ENCODE data around the gene MB21D2.
A peak's percentile ranks its signal among the peaks of the same experiment; 100 is the strongest.

DNA sequence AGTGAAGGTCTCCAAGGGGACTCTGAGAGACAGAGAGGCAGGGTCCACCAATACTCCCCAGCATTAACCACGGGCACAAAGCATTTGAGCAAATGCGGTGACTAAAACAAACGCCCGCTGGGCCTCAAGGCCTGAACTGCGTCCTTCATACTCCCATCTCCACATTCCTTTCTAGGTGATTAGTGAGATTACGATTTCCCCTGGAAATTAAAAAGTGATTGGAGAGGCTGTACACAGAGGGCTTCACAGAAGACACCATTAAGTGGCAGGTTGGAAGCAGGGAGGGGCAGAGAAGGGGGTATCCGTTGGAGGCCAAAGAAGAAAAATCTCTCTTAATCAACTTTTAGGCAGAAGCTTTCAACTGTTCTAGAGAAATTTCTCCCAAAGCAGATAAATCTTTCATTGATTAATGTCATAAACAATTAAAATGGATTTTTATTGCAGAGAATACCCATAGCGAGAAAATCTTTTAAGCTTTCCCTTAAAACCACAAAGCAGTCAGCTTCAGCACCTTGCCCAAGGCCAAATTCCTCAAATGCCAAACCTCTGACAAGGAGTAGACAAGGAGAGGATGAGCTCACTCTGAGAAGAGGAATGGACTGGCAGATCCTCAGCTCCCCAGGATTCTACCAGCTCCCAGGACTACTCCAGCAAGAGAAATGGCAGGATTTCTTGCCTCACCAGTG lies 38.2 kb downstream of the MB21D2 start:
- TF ChIP-seq EZH2 (IDR thresholded peaks at IDR 0.05) (no peak), POLR2A (IDR thresholded peaks at IDR 0.05; ENCODE audit: borderline replicate concordance, extremely low read depth, insufficient read depth, insufficient read length) (no peak), EZH2phosphoT487 (IDR thresholded peaks at IDR 0.05; ENCODE audit: borderline replicate concordance) (no peak), CEBPB (IDR thresholded peaks at IDR 0.05; ENCODE audit: low read depth) (peak; percentile 62), FOSL1 (IDR thresholded peaks at IDR 0.05; ENCODE audit: low read depth) (peak; percentile 77), SIN3A (IDR thresholded peaks at IDR 0.05; ENCODE audit: low read depth) (0 out of 2 replicates have a peak, but pooled peaks have one; percentile 21)
- TF ChIP-seq, protein P1, sequence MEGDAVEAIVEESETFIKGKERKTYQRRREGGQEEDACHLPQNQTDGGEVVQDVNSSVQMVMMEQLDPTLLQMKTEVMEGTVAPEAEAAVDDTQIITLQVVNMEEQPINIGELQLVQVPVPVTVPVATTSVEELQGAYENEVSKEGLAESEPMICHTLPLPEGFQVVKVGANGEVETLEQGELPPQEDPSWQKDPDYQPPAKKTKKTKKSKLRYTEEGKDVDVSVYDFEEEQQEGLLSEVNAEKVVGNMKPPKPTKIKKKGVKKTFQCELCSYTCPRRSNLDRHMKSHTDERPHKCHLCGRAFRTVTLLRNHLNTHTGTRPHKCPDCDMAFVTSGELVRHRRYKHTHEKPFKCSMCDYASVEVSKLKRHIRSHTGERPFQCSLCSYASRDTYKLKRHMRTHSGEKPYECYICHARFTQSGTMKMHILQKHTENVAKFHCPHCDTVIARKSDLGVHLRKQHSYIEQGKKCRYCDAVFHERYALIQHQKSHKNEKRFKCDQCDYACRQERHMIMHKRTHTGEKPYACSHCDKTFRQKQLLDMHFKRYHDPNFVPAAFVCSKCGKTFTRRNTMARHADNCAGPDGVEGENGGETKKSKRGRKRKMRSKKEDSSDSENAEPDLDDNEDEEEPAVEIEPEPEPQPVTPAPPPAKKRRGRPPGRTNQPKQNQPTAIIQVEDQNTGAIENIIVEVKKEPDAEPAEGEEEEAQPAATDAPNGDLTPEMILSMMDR (IDR thresholded peaks at IDR 0.05 in 2 of 3, conservative IDR thresholded peaks at IDR 0.05 in 1 of 3; ENCODE audit: borderline replicate concordance in 1 of 3, insufficient read depth in 1 of 3, low read depth in 2 of 3, low read length in 2 of 3): no peak
- TF ChIP-seq, protein P2, sequence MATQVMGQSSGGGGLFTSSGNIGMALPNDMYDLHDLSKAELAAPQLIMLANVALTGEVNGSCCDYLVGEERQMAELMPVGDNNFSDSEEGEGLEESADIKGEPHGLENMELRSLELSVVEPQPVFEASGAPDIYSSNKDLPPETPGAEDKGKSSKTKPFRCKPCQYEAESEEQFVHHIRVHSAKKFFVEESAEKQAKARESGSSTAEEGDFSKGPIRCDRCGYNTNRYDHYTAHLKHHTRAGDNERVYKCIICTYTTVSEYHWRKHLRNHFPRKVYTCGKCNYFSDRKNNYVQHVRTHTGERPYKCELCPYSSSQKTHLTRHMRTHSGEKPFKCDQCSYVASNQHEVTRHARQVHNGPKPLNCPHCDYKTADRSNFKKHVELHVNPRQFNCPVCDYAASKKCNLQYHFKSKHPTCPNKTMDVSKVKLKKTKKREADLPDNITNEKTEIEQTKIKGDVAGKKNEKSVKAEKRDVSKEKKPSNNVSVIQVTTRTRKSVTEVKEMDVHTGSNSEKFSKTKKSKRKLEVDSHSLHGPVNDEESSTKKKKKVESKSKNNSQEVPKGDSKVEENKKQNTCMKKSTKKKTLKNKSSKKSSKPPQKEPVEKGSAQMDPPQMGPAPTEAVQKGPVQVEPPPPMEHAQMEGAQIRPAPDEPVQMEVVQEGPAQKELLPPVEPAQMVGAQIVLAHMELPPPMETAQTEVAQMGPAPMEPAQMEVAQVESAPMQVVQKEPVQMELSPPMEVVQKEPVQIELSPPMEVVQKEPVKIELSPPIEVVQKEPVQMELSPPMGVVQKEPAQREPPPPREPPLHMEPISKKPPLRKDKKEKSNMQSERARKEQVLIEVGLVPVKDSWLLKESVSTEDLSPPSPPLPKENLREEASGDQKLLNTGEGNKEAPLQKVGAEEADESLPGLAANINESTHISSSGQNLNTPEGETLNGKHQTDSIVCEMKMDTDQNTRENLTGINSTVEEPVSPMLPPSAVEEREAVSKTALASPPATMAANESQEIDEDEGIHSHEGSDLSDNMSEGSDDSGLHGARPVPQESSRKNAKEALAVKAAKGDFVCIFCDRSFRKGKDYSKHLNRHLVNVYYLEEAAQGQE (IDR thresholded peaks at IDR 0.05; ENCODE audit: low read depth): no peak

Data from HCT116 (cell line).